ENCODE data around the gene AFMID. TPM values are rescaled to one million over a fixed set of nuclear protein-coding genes. Genes with fewer than 3 reads are reported as not detected.

AFMID gene
- total and polyA plus RNA-seq, 2 of the 13 experiments (the other 11 are each of a cell fraction or from before 2014, with no cell fraction given): 249 to 270 TPM

GRCh38 chr17:78242024-78242742, 55.0 kb downstream of the AFMID start (continued):
- no peak for TF ChIP-seq ZFX (CRISPR knock-in tag; IDR thresholded peaks at IDR 0.05; ENCODE audit: low read depth)
- TF ChIP-seq FOXO4 (CRISPR knock-in tag; conservative IDR thresholded peaks at IDR 0.05): no peak
- TF ChIP-seq ZNF451 (CRISPR knock-in tag; IDR thresholded peaks at IDR 0.05): no peak
- no peak for TF ChIP-seq RBM22 (optimal IDR thresholded peaks at IDR 0.05; ENCODE audit: low read length)
- TF ChIP-seq PREB (CRISPR knock-in tag; IDR thresholded peaks at IDR 0.05): no peak
- no peak for TF ChIP-seq YEATS4 (CRISPR knock-in tag; IDR thresholded peaks at IDR 0.05; ENCODE audit: borderline replicate concordance)
- TF ChIP-seq PRMT3 (CRISPR knock-in tag; IDR thresholded peaks at IDR 0.05; ENCODE audit: borderline replicate concordance, low read depth): no peak
- TF ChIP-seq PAXIP1 (CRISPR knock-in tag; conservative IDR thresholded peaks at IDR 0.05): no peak
- TF ChIP-seq NR1H2 (CRISPR knock-in tag; IDR thresholded peaks at IDR 0.05; ENCODE audit: borderline replicate concordance, low read depth): no peak
- TF ChIP-seq ZNF10 (CRISPR knock-in tag; IDR thresholded peaks at IDR 0.05; ENCODE audit: borderline replicate concordance, low read depth): no peak
- no peak for TF ChIP-seq RARA (CRISPR knock-in tag; IDR thresholded peaks at IDR 0.05)
- no peak for TF ChIP-seq SYNCRIP (IDR thresholded peaks at IDR 0.05; ENCODE audit: insufficient read depth, low read depth, low read length)
- no peak for TF ChIP-seq ZNF17 (CRISPR knock-in tag; IDR thresholded peaks at IDR 0.05)
- no peak for TF ChIP-seq ELF3 (CRISPR knock-in tag; IDR thresholded peaks at IDR 0.05)
- TF ChIP-seq ZMAT3 (CRISPR knock-in tag; conservative IDR thresholded peaks at IDR 0.05): no peak
- TF ChIP-seq HOMEZ (CRISPR knock-in tag; IDR thresholded peaks at IDR 0.05; ENCODE audit: low read depth): no peak
- no peak for TF ChIP-seq CSRNP2 (CRISPR knock-in tag; conservative IDR thresholded peaks at IDR 0.05; ENCODE audit: low read depth)
- no peak for TF ChIP-seq SRSF1 (optimal IDR thresholded peaks at IDR 0.05; ENCODE audit: low read depth, low read length)
- TF ChIP-seq ZNF619 (CRISPR knock-in tag; IDR thresholded peaks at IDR 0.05): no peak
- TF ChIP-seq REPIN1 (CRISPR knock-in tag; IDR thresholded peaks at IDR 0.05; ENCODE audit: borderline replicate concordance, low read depth): peak; percentile 13; the same call in 1 of the 2 replicates
- TF ChIP-seq ZNF264 (CRISPR knock-in tag; IDR thresholded peaks at IDR 0.05): no peak

All from HepG2 (cell line).